Breast epithelium (tissue), 3 donors: ENCODE data around the gene IDUA.

Experiments
- CTCF ChIP-seq, 3 donors: fragments of 450-650 bp; IDR thresholded peaks; one replicate each; pipeline ENCODE4 v1.5.1; 2016 to 2017; ENCODE audit warnings: antibody characterized with exemption in 3 of 3, mild to moderate bottlenecking in 3 of 3, moderate library complexity in 3 of 3
- POLR2A ChIP-seq: fragments of 450-650 bp; IDR thresholded peaks from one replicate; pipeline ENCODE4 v1.6.1; 2016; ENCODE audit warnings: antibody characterized with exemption, mild to moderate bottlenecking, moderate library complexity
- POLR2AphosphoS5 ChIP-seq, 3 donors: sonication (generic); formaldehyde crosslinking; IDR thresholded peaks; one replicate each; pipeline ENCODE4 v1.6.1; 2017; ENCODE audit warnings: antibody characterized with exemption in 3 of 3

- TF ChIP-seq CTCF (IDR thresholded peaks at IDR 0.05) (no peak), POLR2A (no peak), POLR2AphosphoS5 (IDR thresholded peaks at IDR 0.05) (no peak)
Measured at GRCh38 chr4:1043162-1043561, 56.3 kb downstream of the IDUA start.
